GM21717 (cell line): ENCODE measurements around the gene RPH3AL.
"Not testable (repeated sequence)": the region's sequence is repeated elsewhere in the genome, so short reads cannot be mapped to it uniquely, and the experiment has no call there.

Source experiments
- ATAC-seq: cut with Tn5 transposase; IDR thresholded peaks from one replicate; pipeline ENCODE4 v1.9.1; 2021; ENCODE audit warnings: mild to moderate bottlenecking, moderate library complexity; ENCODE audit not compliant: unreplicated experiment

RPH3AL gene

DNA sequence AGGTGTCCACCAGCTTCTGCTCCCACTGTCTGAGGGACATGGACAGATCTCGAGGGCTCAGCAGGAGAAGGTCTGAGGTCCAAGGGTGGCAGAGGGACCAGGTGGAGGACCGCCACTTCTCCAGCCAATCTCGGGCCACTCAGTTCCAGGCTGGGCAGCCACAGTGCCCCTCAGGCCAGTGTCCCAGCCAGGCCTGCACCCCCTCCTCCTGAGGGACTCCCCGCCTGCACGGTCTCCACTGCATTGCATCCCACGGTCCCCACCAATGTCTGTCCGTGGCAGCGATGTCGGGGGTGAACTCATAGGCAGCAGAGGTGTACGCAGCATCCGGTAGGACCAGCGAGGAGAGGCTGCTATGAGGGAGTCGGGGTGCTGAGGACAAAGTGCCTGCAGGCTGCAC, 107.0 kb downstream of the RPH3AL start:
- no peak for ATAC-seq

DNA sequence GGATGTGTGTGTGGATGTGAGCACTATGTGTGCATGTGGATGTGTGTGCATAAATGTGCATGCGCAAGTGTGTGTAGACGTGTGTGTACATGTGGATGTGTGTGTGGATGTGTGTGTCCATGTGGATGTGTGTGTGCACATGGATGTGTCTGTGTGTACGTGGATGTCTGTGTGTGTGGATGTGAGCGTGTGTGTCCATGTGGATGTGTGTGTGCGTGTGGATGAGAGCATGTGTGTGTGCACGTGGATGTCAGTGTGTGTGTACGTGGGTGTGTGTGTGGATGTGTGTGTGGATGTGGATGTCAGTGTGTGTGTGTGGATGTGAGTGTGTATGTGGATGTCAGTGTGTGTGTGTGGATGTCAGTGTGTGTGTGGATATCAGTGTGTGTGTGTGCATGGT, 107.6 kb downstream of the RPH3AL start:
- no peak for ATAC-seq

DNA sequence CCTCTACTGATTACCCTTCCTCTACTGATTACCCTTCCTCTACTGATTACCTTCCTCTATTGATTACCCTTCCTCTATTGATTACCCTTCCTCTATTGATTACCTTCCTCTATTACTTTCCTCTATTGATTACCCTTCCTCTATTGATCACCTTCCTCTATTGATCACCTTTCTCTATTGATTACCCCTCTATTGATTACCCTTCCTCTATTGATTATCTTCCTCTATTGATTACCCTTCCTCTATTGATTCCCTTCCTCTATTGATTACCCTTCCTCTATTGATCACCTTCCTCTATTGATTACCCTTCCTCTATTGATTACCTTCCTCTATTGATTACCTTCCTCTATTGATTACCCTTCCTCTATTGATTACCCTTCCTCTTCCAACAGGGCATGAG, 108.7 kb downstream of the RPH3AL start:
- ATAC-seq = not testable (repeated sequence)

- ATAC-seq = no peak
These were observed 113.7 kb downstream of the RPH3AL start for GRCh38 chr17:238964-239259.

GRCh38 chr17:238071-238963, 114.3 kb downstream of the RPH3AL start:
- no peak for ATAC-seq

DNA sequence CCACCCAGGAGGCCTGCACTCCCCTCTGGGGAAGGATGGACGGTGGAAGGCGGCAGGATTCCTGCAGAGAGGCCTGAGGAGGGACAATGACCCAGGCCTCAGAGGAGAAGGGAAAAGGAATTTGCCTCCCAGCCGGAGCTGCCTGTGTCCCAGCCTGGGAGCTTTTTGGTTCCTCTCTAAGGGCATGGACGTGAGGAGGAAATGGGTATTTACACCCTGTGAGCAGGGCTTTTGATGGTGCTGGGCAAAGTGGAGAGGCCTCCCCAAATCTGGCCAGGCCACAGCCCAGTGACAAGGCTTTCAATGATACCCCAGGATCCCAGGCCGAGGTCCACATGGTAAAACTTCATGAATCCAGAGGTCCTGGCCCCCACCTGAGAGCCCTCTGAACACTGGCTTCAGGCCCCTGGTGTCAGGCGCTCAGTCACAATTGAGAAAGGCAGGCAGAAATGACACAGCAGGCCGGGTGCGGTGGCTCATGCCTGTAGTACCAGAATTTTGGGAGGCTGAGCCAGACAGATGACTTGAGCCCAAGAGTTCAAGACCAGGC, 115.1 kb downstream of the RPH3AL start:
- no peak for ATAC-seq

DNA sequence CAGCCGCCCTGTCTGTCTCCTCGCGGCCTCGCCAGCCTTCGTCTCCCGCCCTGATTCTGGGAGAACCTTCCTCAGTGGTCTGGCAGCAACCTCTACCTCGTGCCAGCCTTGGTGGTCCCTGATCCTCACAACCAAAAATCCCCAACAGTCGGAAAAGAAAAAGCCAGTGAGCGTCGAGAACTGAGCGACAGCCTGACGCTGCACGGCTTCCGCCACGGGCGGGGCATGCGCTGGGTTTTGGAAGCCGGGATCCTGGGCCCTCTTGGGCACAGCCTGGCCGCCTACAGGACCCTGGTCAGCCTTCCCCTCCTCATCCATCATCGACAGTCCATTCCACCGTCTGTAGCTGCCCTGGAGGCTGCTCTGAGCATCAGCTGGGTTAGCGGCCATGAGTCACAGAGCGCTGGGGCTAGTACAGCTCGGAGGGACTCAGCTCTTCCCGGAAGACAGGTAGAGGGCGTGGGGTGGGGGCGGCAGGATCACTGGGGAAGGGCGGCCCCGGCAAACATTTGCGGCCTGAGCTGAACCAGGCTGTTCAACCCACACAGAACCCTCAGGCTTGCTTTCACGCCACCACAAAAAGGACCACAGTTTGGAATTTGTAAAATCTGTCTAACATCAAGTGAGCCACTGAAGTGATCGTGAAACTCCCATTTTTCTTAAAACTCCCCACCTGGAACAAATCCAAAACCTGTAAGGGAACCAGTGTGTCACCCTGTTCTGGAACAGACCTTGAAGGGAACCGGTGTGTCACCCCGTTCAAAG, 115.8 kb downstream of the RPH3AL start:
- ATAC-seq = no peak

- no peak for ATAC-seq
These were observed 116.6 kb downstream of the RPH3AL start for GRCh38 chr17:235831-236640.

GRCh38 chr17:234994-235830, 117.4 kb downstream of the RPH3AL start:
- not testable (repeated sequence) for ATAC-seq

- not testable (repeated sequence) for ATAC-seq
These were observed 118.2 kb downstream of the RPH3AL start for GRCh38 chr17:234163-234993.

DNA sequence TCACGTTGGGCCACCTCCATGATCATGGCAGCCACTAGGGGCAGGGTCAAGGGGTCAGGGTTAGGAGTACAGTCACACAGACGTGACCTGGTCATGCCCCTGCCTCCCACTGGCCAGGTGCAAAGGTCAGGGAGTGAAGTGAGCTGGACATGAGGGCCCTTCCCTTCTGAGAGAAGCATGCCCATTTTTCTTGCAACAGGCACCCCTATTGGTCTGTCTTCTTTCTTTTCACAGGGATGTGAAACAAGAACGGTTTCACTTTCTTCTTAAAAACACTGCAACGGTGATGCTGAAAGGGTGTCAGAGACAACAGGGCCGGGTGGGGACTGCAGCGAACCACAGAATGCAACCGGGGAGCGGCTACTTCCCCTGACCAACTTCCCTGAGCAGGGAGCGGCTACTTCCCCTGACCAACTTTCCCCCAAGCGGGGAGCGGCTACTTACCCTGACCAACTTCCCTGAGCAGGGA, 119.1 kb downstream of the RPH3AL start:
- no peak for ATAC-seq

DNA sequence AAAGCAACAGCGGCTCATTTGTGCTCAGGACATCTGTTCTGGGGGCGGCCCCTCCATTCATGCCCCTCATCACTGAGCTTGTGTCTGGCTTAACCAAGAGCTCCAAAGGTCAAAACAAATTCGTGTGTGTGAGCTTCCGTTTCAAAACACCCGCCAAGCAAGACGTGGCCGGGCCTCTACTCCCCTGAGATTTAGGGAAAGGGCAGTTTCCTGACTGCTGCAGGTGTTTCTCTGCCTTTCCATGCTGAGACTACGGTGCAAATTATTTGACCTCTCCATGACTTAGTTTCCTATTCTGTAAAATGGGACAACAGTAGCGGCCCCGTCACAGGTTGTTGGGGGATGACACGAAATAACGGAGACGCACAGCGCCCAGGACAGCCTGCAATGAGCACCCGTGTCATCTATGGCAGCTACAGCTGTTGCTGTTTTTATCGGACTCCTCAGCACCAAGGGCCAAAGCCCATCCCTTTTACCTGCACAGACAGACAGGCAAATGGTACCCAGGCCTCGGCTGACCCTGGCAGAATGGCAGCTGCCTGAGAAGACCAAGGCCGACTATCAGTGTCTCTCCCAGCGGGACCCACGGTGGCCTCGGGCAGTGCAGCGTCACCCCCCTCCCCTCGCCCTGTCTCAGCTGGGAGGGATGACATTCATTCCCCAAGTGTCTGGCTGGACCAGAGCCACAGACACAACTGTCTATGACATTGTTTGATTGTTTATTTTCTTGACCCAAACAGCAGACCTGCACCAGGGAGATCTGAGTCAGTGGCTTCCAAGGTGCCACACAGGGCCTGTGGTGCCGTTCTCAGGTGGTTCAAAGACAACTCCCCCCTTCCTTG, 120.4 kb downstream of the RPH3AL start:
- ATAC-seq = no peak

GRCh38 chr17:231191-231965, 121.2 kb downstream of the RPH3AL start:
- ATAC-seq = no peak

DNA sequence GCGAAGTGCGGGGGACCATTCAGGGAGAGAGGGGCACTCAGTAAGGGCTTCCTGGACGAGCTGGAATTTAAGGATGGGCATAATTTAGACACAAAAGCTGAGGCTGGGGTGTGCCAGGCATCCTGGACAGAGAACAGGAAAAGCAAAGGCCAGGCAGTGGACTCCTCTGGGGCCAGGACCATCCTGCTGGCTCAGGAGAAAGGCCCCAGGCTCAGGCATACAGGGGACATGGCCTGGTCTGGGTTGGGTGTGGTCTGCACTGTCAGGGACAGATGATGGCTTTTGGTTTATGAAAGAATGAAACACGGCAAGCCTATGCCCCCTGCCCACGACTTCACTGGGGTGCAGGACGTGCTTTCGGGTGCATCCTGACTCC, 122.2 kb downstream of the RPH3AL start:
- no peak for ATAC-seq

DNA sequence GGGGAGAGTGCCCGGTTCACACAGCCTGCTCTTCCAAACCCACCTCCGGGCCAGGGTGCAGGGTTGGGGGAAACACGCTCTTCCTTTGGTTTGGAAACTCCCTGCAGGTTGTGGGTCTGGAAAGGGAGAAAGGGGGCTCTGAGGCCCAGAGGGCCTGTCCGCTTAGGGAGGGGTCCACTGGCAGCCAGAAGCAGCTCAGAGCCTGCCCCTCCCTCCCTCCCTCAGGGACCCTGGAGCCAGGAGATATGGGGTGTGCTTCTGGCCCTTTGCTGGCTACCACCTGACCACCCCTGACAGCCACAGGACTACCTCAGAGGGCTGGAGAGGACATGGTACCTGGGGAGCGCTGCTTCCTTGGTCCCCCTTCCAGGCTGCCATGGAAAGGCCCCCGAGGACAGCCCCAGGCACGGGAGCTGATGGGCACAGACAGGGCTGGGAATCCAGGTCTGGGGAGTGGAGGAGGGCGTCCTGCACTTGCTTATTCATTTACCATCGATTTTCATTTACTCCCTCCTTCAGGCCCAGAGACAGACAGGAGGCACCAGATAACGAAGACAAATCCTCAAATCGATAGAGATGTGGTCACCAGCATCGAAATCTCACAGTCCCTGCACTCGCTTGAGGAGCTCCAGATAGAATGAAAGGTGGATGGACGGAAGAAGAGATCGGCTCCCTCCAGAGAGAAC, 122.8 kb downstream of the RPH3AL start:
- no peak for ATAC-seq

- no peak for ATAC-seq
These were observed 123.5 kb downstream of the RPH3AL start for GRCh38 chr17:228951-229708.
